Stimulated activated CD4-positive, alpha-beta T cell treated with anti-CD3 and anti-CD28 coated beads, Interleukin-12 subunit alpha, Interleukin-12 subunit beta, amount 100 ng/mL, for 48 hours (primary cell): ENCODE measurements around the gene TNFRSF4.
"Not testable (repeated sequence)": the region's sequence is repeated elsewhere in the genome, so short reads cannot be mapped to it uniquely, and the experiment has no call there.

Experiments
- DNase-seq, 3 donors: peaks; one replicate each; pipeline ENCODE4 v3.0.0-alpha.2; 2020; ENCODE audit warnings: low read depth in 2 of 3, low spot score in 1 of 3

The TNFRSF4 gene

DNA sequence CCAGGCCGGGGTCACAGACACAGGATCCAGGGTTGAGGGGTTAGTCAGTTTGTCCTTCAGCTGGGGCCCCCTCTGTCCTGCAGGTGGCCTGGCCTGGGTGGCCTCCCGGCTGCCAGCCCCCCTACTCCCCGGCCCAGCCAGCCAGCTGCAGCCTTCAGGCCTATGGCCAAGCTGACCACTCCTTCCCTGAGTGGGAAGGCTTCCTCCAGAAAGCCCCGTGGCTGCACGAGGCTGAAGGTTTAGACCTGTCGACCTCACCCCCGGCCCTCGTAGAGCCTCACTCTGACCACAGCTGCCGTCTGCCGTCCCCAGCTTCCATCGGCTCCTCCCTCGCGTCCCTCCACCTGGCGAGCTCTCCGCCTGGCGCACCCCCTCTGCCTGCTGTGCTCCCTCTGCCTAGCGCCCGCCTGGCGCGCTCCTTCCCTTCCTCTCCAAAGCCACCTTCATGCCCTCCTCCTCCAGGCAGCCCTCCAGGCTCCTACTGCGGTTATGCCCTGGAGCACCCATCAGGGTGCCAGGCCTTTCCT, 30.7 kb downstream of the TNFRSF4 start:
- no peak for DNase-seq

DNA sequence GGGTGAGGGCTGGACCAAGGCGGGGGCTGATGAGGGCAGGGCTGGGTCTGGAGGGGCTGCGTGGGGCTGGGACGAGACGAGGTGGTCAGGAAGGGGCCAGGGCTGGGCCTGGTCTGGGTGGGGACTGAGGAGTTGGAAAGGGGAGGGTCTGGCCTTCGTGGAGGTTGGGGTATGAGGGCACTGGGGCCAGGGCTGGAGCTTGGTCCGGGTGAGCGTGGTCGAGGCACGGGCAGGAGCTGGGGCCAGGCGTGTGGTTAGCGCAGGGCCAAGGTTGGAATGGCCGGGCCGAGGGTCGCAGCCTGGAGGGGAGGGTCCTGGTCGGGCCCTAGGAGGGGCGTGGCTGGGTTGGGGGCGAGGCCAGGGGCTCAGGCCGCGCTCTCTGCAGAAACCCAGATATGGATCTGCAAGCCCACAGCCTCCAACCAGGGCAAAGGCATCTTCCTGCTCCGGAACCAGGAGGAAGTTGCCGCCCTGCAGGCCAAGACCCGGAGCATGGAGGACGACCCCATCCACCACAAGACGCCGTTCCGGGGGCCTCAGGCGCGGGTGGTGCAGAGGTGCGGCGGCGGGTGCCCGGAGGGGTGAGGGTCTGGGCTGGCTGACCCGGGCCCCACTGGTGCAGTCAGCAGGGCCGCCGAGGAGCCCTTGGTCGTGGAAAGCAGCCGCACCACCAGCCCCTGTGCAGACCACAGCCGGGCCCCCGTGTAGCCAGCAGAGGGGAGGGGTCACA, 31.3 kb downstream of the TNFRSF4 start:
- no peak for DNase-seq

DNA sequence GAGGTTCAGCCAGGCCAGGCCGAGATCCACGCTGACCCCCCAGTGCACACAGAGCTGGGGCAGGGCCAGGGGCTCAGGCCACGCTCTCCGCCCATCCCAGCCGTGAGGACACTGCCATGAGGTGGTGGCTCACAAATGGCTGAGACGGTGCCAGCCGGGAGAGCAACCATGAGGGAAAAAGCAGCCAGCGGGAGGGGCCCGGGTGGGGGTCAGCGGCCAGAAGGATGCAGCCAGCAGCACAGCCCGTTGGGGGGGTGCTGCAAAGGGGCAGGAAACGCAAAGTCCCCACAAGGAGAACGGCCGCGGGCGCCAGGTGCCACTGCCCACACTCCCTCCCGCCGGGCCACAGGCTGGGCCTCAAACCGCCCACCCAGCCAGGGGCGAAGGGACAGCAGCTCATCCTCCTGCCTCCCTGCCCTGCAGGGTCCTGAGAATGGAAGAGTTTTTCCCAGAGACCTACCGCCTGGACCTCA, 32.0 kb downstream of the TNFRSF4 start:
- DNase-seq = no peak

DNA sequence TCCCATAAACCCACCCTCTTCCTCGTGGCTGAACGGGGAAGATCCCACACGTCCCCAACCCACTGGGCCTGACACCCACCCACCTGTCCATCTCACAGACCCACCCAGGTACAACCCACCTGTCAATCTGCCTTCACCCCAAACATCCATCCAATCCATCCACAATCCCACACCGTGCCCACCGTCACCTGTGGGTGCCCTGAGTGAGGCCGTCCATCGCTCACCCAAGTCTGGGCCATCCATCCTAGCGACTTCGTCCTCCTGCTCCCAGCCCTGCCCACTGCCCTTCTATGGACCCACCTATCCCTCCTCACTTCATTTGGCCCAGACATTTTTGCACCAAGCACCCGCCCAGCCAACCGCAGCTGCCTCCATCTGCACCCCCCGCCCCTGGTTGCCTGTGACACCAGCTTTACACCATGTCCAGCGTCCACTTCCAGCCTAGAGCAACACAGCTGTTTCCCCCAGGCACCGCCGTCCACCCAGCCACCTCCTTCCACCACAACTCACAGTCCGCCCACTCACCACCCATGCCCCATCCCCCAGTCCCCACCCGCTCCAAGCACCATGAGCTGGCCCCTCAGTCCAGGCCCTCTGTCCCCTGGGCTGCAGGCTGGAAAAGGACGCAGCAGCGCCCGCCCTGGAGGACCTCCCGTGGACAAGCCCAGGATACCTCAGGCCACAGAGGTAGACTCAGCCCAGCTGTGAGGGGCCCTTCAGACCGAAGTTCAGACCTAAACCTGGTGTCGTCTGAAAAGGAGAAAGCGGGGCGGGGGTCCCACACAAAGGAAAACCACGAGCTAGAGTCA, 32.6 kb downstream of the TNFRSF4 start:
- no peak for DNase-seq

DNA sequence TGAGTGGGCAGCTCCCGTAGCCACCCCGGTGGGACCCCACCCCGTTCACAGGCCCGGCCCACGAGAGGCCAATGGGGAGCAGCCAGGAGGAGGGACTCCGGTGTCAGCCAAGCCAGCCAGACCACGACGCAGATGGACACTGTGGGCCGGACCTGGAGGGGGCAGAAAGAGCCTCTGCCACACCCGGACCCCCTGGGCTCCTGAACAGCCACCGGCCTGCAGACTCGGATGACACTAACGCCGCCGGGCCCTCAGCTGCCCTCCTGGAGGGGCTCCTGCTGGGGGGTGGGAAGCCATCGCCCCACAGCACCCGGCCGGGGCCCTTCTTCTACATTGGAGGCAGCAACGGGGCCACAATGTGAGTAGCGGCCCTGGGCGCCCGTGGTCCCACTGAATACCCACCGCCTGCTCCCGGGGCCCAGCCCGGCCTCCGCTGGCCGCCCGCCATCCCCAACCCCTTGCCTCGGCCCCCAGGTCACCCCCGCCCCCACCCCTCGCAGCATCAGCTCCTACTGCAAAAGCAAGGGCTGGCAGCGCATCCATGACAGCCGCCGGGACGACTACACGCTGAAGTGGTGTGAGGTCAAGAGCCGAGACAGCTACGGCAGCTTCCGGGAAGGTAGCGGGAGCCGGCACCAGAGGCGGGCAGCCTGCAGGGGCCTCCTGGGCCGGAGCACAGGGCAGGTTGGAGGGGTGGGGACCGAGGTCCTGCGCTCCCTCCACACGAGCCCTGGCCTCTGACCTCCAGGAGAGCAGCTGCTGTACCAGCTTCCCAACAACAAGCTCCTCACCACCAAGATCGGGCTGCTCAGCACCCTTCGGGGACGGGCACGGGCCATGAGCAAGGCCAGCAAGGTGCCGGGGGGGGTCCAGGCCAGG, 33.7 kb downstream of the TNFRSF4 start:
- no peak for DNase-seq

DNA sequence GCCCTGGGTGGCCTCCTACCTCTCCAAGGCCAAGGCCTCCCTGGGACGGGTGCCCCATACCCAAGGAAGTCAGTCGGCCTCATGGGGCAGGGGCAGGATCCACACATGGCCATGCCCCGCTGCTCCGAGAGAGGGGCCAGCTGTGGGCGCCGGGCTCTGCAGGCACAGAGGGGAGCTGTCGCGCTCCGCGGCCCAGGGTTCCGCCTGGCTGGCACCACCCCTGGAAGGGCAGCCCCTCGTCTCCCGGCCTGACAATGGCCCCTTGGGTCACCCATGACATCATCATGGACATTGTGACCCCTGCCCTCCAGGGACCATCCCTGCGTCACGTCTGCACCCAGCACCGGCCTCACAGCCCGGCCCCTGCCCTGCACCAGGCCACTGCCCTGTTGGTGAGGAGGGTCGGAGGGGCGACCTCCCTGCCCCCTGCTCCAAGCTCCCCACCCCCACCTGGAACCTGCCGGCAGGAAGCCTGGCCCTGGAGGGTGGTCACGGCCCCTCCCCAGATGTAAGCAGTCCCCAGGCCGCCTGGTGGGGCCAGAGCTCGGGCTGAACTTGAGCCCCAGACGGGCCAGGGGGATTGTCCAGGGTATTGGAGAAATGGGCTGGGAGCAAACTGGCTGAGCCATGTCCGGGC, 34.5 kb downstream of the TNFRSF4 start:
- DNase-seq = no peak

DNA sequence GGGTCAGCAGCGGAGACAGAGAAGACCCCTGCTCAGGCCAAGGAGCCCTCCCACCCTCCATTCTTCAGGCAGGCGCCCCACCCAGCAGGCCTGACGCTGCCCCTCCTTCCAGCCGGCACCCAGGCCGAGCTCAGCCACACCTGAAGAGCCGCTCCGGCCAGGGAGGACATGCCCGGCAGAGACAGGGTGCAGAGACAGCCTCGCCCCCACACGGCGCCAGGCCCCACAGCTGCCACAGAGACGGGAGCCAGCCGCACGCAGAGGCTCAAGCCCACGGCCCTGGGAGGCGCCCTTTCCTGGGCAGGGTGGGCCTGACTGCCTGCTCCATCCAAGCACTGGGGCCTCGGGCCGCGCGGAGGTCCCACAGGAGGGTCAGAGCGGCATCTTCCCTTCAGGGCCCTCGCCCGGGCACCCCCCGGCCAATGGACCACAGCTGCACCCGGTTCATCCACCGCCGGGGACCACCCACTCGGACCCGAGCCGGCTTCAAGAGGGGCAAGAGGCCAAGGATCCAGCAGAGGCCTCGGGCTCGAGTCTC, 35.1 kb downstream of the TNFRSF4 start:
- DNase-seq = no peak

DNA sequence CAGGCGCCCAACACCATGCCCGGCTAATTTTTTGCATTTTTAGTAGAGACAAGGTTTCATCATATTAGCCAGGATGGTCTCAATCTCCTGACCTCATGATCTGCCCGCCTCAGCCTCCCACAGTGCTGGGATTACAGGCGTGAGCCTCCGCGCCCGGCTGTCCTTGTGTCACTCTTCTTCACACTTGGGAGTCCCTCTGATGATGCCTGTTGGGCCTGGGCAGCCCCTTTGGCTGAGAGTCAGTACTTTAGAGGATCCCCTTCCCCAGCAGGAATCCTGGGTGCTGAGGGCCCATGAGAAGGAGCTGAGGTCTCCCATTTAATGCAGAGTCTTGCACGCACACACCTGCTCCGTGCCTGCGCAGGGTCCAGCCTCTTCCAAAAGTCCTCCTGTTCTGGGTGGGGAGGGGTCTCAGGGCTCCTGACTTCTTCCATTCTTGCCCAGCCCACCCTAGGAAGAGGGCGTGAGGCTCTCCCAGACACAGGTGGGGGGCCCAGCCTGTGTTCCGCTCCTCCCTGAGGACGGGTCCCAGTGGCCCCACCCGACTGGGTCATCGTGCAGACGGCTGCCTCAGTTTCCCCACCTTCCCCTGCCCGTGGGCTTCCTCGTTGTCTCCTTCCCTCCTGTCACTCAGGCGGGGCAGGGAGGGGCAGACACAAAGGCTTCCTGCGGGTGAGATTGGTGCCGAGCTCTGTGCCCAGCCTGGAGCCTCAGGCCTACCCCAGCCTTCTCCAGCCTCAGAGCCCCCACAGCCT, 36.3 kb downstream of the TNFRSF4 start:
- DNase-seq = no peak

DNA sequence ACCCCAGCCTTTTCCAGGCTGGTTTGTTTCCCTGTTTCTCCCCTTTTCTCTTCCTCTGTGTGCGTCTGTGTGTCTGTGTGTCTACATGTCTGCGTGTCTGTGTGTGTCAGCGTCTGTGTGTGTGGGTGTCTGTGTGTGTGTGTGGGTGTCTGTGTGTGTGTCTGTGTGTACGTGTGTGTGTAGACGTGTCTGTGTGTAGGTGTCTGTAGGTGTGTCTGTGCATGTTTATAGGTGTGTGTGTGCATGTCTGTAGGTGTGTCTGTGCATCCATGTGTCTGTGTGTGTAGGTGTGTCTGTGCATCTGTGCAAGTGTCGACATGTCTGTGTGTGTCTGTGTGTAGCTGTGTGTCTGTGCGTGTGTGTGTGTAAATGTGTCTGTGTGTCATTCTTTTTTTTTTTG, 37.0 kb downstream of the TNFRSF4 start:
- no peak for DNase-seq

DNA sequence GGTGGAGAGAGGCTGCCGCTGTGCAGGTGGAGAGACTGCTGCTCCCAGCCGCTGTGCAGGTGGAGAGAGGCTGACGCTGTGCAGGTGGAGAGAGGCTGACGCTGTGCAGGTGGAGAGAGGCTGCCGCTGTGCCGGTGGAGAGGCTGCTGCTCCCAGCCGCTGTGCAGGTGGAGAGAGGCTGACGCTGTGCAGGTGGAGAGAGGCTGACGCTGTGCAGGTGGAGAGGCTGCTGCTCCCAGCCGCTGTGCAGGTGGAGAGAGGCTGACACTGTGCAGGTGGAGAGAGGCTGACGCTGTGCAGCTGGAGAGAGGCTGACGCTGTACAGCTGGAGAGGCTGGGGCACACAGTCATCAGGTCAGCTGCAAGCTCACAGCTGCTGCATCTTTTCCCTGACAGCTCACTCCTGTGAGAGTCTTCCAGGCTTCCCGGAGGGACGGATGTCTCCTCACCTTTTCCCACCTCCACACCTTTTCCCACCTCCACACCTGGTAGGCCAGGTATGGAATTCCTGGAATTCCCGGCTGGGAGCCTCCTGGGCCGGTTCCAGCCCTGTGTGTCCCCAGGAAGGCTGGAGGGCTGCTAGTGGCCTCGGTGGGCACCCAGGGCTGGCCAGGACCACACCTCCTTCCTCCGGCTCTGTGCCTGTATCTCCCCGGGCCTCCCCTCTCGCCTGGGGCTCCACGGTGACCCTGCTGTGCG, 37.7 kb downstream of the TNFRSF4 start:
- not testable (repeated sequence) for DNase-seq

DNA sequence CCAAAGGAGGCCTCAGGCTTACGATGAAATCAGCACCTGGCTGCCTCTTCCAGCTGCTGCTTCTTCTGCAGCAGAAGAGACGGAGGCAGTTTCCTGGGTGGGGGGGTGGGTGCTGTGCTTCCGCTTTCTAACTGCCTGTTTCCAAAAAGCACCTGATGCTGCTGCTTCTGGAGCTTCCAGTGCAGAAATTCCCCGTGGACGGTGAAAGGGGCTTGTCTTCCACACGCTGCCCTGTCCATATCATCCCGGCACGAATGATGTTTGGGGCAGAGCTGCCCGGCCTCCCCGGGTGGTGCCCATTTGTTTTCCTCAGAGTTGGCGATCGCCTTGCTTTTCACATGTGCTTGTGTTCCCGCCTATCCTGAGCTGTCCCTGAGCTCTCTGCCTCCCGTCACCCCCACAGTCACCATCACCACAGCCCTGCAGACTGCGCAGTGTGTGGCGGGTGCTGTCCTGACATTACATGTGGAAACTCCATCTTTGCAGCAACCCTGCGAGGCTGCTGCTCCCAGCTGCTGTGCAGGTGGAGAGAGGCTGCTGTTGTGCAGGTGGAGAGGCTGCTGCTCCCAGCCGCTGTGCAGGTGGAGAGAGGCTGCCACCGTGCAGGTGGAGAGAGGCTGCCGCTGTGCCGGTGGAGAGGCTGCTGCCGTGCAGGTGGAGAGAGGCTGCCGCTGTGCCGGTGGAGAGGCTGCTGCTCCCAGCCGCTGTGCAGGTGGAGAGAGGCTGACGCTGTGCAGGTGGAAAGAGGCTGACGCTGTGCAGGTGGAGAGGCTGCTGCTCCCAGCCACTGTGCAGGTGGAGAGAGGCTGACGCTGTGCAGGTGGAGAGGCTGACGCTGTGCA, 38.5 kb downstream of the TNFRSF4 start:
- no peak for DNase-seq

DNA sequence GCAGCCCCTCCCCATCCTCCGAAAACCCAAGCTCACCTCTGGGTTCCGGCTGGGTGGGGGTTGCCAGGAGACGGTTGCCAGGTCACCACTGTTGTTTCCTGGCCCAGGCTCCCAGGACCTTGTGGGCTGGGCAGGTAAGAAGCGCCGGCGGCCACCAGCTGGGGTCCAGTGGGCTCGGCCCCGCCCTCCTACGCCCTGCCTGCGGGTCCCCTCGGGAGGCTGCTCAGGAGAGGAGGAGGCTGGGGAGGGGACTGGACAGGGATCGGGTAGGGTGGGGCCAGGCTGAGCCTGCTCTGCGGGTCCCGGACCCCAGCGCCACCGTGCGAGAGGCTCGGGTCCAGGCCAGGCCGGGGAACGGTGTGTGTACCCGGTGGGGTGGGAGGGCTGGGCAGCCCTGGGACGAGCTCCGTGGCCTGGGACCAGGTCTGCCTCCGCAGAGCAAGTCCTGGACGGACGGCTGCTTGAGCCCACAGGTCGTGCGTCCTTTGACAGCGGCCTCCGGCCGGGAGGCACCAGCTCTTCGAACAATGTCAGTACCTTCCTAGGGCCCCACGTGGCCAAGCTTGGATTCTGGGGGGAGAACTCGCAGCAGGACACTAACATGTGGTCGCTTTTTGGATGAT, 40.0 kb downstream of the TNFRSF4 start, which contains the start of gene TTLL10:
Gene TTLL10 (plus strand): TSS at position 88 of the 623 bp plus-strand sequence. CDS start 5,336 bp downstream, outside the sequence.
- DNase-seq = no peak

DNA sequence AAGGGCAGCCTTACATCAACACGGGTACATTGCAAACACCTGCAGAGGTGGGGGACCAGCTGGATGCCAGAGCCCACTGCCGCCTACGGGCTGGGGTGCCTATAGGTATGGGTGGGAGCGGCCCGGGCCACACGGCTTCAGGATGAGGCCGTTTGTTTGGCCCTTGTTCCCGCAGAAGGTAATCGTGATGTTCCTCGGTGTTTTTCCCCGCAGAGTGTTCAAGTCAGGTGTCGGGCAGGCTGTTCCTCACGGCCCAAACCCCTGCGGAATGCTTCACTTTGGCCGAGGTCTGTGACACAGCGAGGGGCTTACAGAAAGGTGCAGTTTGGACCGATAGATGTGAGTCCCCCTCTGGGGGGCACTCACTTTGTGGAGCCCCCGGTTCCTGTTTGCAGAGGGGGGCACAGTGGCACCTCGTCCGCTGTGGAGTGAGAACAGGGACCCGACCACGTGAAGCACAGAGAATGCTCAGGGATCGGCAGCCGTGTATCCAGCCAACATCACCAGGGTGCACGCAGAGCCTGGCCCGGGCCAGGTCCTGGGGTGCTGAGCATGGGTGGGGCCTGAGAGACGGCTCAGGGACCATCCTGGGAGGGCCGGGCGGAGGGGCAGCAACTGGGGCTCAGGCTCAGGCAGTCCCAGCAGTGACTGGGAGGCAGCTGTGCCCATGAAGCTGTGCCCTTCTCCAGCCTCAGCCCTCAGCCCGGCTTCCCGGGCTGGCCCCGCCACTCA, 40.7 kb downstream of the TNFRSF4 start:
- no peak for DNase-seq

DNA sequence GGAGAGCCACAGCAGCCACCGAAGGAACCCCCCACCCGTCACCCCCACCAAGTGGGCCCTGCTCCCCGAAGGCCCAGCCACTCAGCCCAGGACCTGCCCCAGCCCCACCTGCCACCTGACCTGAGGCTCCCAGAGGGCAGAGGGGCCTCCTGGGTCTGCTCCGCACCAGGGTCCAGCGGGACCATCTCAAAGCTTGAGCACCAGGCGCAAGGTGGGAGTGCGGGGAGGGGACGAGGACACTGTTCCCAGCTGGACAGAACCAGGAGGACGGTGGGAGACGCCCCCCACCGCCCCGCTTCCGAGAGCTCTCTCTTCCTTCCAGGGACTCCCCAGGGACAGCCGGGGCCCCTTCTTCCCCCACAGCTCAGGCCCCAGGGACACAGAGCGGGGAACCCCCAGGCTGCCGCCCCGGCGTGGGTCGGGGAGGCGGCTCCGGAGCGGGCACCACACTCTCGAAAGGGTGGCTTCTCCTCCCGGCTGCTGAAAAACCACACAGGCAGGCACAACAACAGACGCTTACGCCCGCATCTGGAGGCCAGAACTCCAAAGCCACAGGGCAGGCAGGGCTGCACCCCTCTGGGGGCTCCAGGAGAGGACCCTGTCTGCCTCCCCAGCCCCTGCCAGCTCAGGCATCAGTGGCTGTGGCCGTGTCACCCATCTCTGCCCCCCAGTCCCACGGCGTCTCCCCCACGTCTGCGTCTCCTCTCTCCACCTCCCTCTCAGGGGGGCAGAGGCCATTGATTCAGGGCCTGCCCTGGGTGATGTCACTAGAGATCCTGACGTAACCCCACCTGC, 42.2 kb downstream of the TNFRSF4 start:
- no peak for DNase-seq

DNA sequence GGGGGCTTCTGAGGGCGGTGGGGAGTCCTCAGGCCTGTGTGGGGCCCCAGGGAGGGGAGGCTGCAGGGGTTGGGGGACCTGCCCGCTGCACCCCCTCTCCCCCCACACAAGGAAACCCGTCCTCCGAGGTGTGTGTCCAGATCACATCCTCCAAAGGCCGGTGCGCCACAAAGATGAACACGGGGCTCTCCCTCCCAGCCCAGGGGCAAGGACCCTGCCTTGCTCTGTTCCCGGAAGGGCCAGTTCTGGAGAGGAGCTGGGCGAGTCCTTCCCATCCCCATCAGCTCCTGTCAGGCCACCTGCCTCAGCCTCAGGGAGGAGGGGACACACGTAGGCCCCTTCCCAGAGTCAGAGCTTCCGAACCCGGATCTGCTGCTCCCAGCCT, 42.8 kb downstream of the TNFRSF4 start:
- no peak for DNase-seq
